IMR-90 (cell line): ENCODE measurements around the gene BTBD9. TPM values are rescaled to one million over a fixed set of nuclear protein-coding genes. Genes with fewer than 3 reads are reported as not detected.

ENCODE experiments used
- ATAC-seq: fragments of 200-7000 bp; cut with Tn5 transposase; 2 replicates; pipeline ENCODE4 v1.9.1; 2020; ENCODE audit warnings: low read depth, mild to moderate bottlenecking, moderate library complexity
- BruUV-seq: library from RNA; stranded (reverse); fragments of 400-500 nt; replicated peaks from 2 replicates; lab custom pipeline; 2021; lab: Mats Ljungman, UMichigan
- CTCF ChIA-PET: fragments of 300-600 bp; formaldehyde crosslinking; extraction: SDS; loops from one replicate; lab custom pipeline; 2021; ENCODE audit warnings: antibody characterized with exemption; lab: Yijun Ruan, JAX
- POLR2A ChIA-PET: fragments of 300-600 bp; sonication (Branson Sonifier 250); formaldehyde crosslinking; loops from one replicate; lab custom pipeline; 2022; ENCODE audit warnings: antibody characterized with exemption; ENCODE audit not compliant: unreplicated experiment; lab: Charles Lee
- DNase-seq: peaks from one replicate; pipeline ENCODE4 v3.0.0; 2013
- H2AFZ ChIP-seq: replicated peaks from 2 replicates; pipeline ENCODE3; 2013; ENCODE audit warnings: low read length, mild to moderate bottlenecking; ENCODE audit not compliant: poor library complexity
- H2AK5ac ChIP-seq: 2 replicates; pipeline ENCODE4 v1.6.1; 2013; ENCODE audit warnings: low read depth, low read length, inconsistent platforms
- H2AK9ac ChIP-seq: replicated peaks from 2 replicates; pipeline ENCODE3; 2013; ENCODE audit warnings: mild to moderate bottlenecking, low read depth, low read length, moderate library complexity; ENCODE audit not compliant: poor library complexity
- H2BK120ac ChIP-seq: 2 replicates; pipeline ENCODE4 v1.6.1; 2013; ENCODE audit warnings: low read depth, low read length, inconsistent platforms
- H2BK15ac ChIP-seq: 3 replicates; pipeline ENCODE4 v1.6.1; 2013; ENCODE audit warnings: low read depth, low read length, inconsistent platforms
- H2BK20ac ChIP-seq: 2 replicates; pipeline ENCODE4 v1.6.1; 2013; ENCODE audit warnings: low read depth, mild to moderate bottlenecking, inconsistent platforms, low read length, moderate library complexity
- H2BK5ac ChIP-seq: 2 replicates; pipeline ENCODE4 v1.6.1; 2013; ENCODE audit warnings: mild to moderate bottlenecking, low read depth, low read length, inconsistent platforms; ENCODE audit not compliant: poor library complexity, severe bottlenecking
- H3K14ac ChIP-seq: replicated peaks from 2 replicates; pipeline ENCODE4 v1.6.1; 2013; ENCODE audit warnings: low read depth, low read length, inconsistent platforms
- H3K18ac ChIP-seq: 2 replicates; pipeline ENCODE4 v1.6.1; 2013; ENCODE audit warnings: low read depth, low read length, control low read depth
- H3K23ac ChIP-seq: 2 replicates; pipeline ENCODE4 v1.6.1; 2013; ENCODE audit warnings: low read depth, low read length, inconsistent platforms
- H3K27ac ChIP-seq: 2 replicates; pipeline ENCODE4 v1.5.1; 2013; ENCODE audit warnings: mild to moderate bottlenecking, control low read depth, low read length; ENCODE audit not compliant: insufficient read depth
- H3K27me3 ChIP-seq: 2 replicates; pipeline ENCODE4 v1.6.1; 2013; ENCODE audit warnings: low read length; ENCODE audit not compliant: control insufficient read depth, insufficient read depth
- H3K36me3 ChIP-seq: 2 replicates; pipeline ENCODE4 v1.6.1; 2013; ENCODE audit warnings: low read length, mixed read lengths; ENCODE audit not compliant: control insufficient read depth, insufficient read depth
- H3K4ac ChIP-seq: 2 replicates; pipeline ENCODE4 v1.6.1; 2013; ENCODE audit warnings: low read depth, low read length, inconsistent platforms
- H3K4me1 ChIP-seq: 2 replicates; pipeline ENCODE4 v1.6.1; 2013; ENCODE audit warnings: low read length, mixed read lengths; ENCODE audit not compliant: control insufficient read depth, insufficient read depth
- H3K4me2 ChIP-seq: 2 replicates; pipeline ENCODE4 v1.6.1; 2013; ENCODE audit warnings: low read depth, mild to moderate bottlenecking, control low read depth, low read length, moderate library complexity
- H3K4me3 ChIP-seq: 2 replicates; pipeline ENCODE4 v1.5.1; 2013; ENCODE audit warnings: low read depth, mild to moderate bottlenecking, control low read depth, low read length, moderate library complexity; ENCODE audit not compliant: insufficient read depth
- H3K56ac ChIP-seq: 2 replicates; pipeline ENCODE4 v1.6.1; 2013; ENCODE audit warnings: low read length, inconsistent platforms; ENCODE audit not compliant: insufficient read depth; ENCODE audit errors: extremely low read depth
- H3K79me1 ChIP-seq, 2 experiments: 2 replicates each; pipeline ENCODE4 v1.6.1; 2013; ENCODE audit warnings: low read length in 2 of 2, inconsistent platforms in 1 of 2, low read depth in 1 of 2
- H3K9ac ChIP-seq: 2 replicates; pipeline ENCODE4 v1.6.1; 2013; ENCODE audit warnings: low read depth, low read length, control low read depth
- H3K9me1 ChIP-seq: 2 replicates; pipeline ENCODE4 v1.6.1; 2013; ENCODE audit warnings: low read length, inconsistent platforms; ENCODE audit not compliant: insufficient read depth
- H3K9me3 ChIP-seq: 2 replicates; pipeline ENCODE4 v1.6.1; 2013; ENCODE audit warnings: low read length; ENCODE audit not compliant: control insufficient read depth, insufficient read depth
- H4K20me1 ChIP-seq: 2 replicates; pipeline ENCODE4 v1.6.1; 2013; ENCODE audit warnings: low read length, inconsistent platforms; ENCODE audit not compliant: insufficient read depth
- H4K5ac ChIP-seq: 2 replicates; pipeline ENCODE4 v1.6.1; 2013; ENCODE audit warnings: mild to moderate bottlenecking, low read depth, low read length, control low read depth
- H4K8ac ChIP-seq, 2 experiments: 2 replicates each; pipeline ENCODE4 v1.6.1; 2013; ENCODE audit warnings: low read depth in 2 of 2, low read length in 2 of 2, control low read depth in 1 of 2, inconsistent platforms in 1 of 2
- H4K91ac ChIP-seq: 2 replicates; pipeline ENCODE4 v1.6.1; 2013; ENCODE audit warnings: low read depth, low read length, inconsistent platforms; ENCODE audit not compliant: insufficient read depth
- BHLHE40 ChIP-seq: fragments of 150-350 bp; IDR thresholded peaks from 2 replicates; pipeline ENCODE4 v1.6.1; 2016; ENCODE audit warnings: mild to moderate bottlenecking, low read depth, low read length
- CEBPB ChIP-seq: IDR thresholded peaks from 2 replicates; pipeline ENCODE4 v1.6.1; 2012; ENCODE audit warnings: low read depth, low read length, improper control_type of control experiment
- CHD1 ChIP-seq: IDR thresholded peaks from 2 replicates; pipeline ENCODE4 v1.6.1; 2012; ENCODE audit warnings: low read depth, low read length, improper control_type of control experiment
- FOS ChIP-seq: fragments of 150-350 bp; IDR thresholded peaks from 2 replicates; pipeline ENCODE4 v1.6.1; 2016; ENCODE audit warnings: low read depth, low read length
- MAFK ChIP-seq: IDR thresholded peaks from 2 replicates; pipeline ENCODE4 v1.6.1; 2012; ENCODE audit warnings: low read depth, low read length, improper control_type of control experiment
- MXI1 ChIP-seq: IDR thresholded peaks from 2 replicates; pipeline ENCODE4 v1.6.1; 2012; ENCODE audit warnings: low read depth, mild to moderate bottlenecking, low read length, moderate library complexity, borderline replicate concordance
- NFE2L2 ChIP-seq: fragments of 150-350 bp; IDR thresholded peaks from 2 replicates; pipeline ENCODE4 v1.6.1; 2016; ENCODE audit warnings: low read depth, mild to moderate bottlenecking, low read length
- POLR2A ChIP-seq: IDR thresholded peaks from 2 replicates; pipeline ENCODE4 v1.6.1; 2012; ENCODE audit warnings: mild to moderate bottlenecking, low read depth, low read length
- RAD21 ChIP-seq: IDR thresholded peaks from 2 replicates; pipeline ENCODE4 v1.6.1; 2012; ENCODE audit warnings: low read length, improper control_type of control experiment
- RCOR1 ChIP-seq: IDR thresholded peaks from 2 replicates; pipeline ENCODE4 v1.6.1; 2012; ENCODE audit warnings: mild to moderate bottlenecking, low read length, improper control_type of control experiment; ENCODE audit not compliant: insufficient replicate concordance
- RFX5 ChIP-seq: IDR thresholded peaks from 2 replicates; pipeline ENCODE4 v1.8.0; 2012; ENCODE audit warnings: low read depth, mild to moderate bottlenecking, low read length, moderate library complexity
- SMC3 ChIP-seq: fragments of 150-350 bp; IDR thresholded peaks from 2 replicates; pipeline ENCODE4 v1.6.1; 2016; ENCODE audit warnings: low read depth, mild to moderate bottlenecking, antibody characterized with exemption, low read length, moderate library complexity
- USF2 ChIP-seq: fragments of 150-350 bp; IDR thresholded peaks from 2 replicates; pipeline ENCODE4 v1.6.1; 2017; ENCODE audit warnings: mild to moderate bottlenecking, antibody characterized with exemption, low read length, low read depth
- WGBS, 2 experiments: methylation state at CpG; one replicate each; pipeline versions ENCODE4 v1.1.5 to v1.1.7; 2013; ENCODE audit warnings: missing lambda C conversion rate in 2 of 2; ENCODE audit not compliant: insufficient read length in 1 of 2; ENCODE audit errors: extremely low coverage in 2 of 2; 5-methylcytosine and 5-hydroxymethylcytosine counted together
- dilution Hi-C: fragments of 300-500 bp; cut with HindIII; formaldehyde crosslinking; loops from one replicate; pipeline ENCODE4 v1.14.3; 2018; ENCODE audit warnings: low sequenced_read_pairs; ENCODE audit not compliant: unreplicated experiment
- in situ Hi-C: fragments of 300-500 bp; cut with MboI; formaldehyde crosslinking; loops from 3 replicates; pipeline ENCODE4 v1.14.3; 2019; ENCODE audit warnings: low sequenced_read_pairs, inconsistent platforms, mixed read lengths
- intact Hi-C: fragments of 100-400 bp; cut with micrococcal nuclease; formaldehyde crosslinking; loops from 2 replicates; pipeline ENCODE4 v1.10.0; 2022
- polyA plus RNA-seq, 3 experiments: library from polyadenylated mRNA; depleted of rRNA; stranded (reverse); fragments of >200 nt; gene quantifications; 2 replicates each; pipeline ENCODE4 v1.2.3, GENCODE V29; 2012; ENCODE audit warnings: low replicate concordance in 1 of 3
- total RNA-seq: library from RNA; depleted of rRNA; stranded (reverse); fragments of >200 nt; gene quantifications from 2 replicates; pipeline ENCODE4 v1.2.3, GENCODE V29; 2012
- TF ChIP-seq, protein P1 (sequence below): conservative IDR thresholded peaks from 2 replicates; pipeline ENCODE4 v1.5.1; 2012; ENCODE audit warnings: mild to moderate bottlenecking, low read depth, low read length, improper control_type of control experiment
- TF ChIP-seq, protein P2 (sequence below): fragments of 150-350 bp; IDR thresholded peaks from 2 replicates; pipeline ENCODE4 v1.6.1; 2016; ENCODE audit warnings: low read depth, mild to moderate bottlenecking, low read length, moderate library complexity, borderline replicate concordance

Gene BTBD9
- total and polyA plus RNA-seq, 2 of the 4 experiments (the other 2 are of a cell fraction): 4.1 to 22.0 TPM

GRCh38 chr6:38583523-38583922 is 56.2 kb downstream of the BTBD9 start:
- CTCF ChIA-PET: no interaction called here
- H4K5ac ChIP-seq: no peak overlapping the region
- no peak for DNase-seq
- H3K4me1 ChIP-seq: peaks cover 5% of the 10 kb centered on the region
- no peak overlapping the region for H3K9ac ChIP-seq
- H2AK9ac ChIP-seq: no peak overlapping the region
- POLR2A ChIA-PET: no interaction called here
- H3K9me3 ChIP-seq: no peaks in the 10 kb centered on the region
- intact Hi-C loops: no loop called here
- no peak for ATAC-seq
- H3K56ac ChIP-seq: no peak overlapping the region
- H4K8ac ChIP-seq: no peak overlapping the region
- H2AK5ac ChIP-seq: no peak overlapping the region
- H3K27ac ChIP-seq: no peak overlapping the region
- 0 out of 2 replicates have a peak, but pooled peaks cover 3% of the 10 kb centered on the region for H3K36me3 ChIP-seq
- H3K4ac ChIP-seq: no peak overlapping the region
- TF ChIP-seq FOS: no peak
- no peak for TF ChIP-seq BHLHE40
- TF ChIP-seq RFX5: no peak
- TF ChIP-seq CEBPB: no peak
- TF ChIP-seq, protein P1, sequence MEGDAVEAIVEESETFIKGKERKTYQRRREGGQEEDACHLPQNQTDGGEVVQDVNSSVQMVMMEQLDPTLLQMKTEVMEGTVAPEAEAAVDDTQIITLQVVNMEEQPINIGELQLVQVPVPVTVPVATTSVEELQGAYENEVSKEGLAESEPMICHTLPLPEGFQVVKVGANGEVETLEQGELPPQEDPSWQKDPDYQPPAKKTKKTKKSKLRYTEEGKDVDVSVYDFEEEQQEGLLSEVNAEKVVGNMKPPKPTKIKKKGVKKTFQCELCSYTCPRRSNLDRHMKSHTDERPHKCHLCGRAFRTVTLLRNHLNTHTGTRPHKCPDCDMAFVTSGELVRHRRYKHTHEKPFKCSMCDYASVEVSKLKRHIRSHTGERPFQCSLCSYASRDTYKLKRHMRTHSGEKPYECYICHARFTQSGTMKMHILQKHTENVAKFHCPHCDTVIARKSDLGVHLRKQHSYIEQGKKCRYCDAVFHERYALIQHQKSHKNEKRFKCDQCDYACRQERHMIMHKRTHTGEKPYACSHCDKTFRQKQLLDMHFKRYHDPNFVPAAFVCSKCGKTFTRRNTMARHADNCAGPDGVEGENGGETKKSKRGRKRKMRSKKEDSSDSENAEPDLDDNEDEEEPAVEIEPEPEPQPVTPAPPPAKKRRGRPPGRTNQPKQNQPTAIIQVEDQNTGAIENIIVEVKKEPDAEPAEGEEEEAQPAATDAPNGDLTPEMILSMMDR: no peak
- TF ChIP-seq POLR2A: no peak
- no peak for TF ChIP-seq MXI1
- TF ChIP-seq RCOR1: no peak
- TF ChIP-seq CHD1: no peak
- no peak for TF ChIP-seq SMC3
- TF ChIP-seq MAFK: no peak
- TF ChIP-seq USF2: no peak
- TF ChIP-seq NFE2L2: no peak
- no peak for TF ChIP-seq RAD21
- TF ChIP-seq, protein P2, sequence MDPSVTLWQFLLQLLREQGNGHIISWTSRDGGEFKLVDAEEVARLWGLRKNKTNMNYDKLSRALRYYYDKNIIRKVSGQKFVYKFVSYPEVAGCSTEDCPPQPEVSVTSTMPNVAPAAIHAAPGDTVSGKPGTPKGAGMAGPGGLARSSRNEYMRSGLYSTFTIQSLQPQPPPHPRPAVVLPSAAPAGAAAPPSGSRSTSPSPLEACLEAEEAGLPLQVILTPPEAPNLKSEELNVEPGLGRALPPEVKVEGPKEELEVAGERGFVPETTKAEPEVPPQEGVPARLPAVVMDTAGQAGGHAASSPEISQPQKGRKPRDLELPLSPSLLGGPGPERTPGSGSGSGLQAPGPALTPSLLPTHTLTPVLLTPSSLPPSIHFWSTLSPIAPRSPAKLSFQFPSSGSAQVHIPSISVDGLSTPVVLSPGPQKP: no peak
- H2AFZ ChIP-seq: no peak overlapping the region
- no peaks in the 10 kb centered on the region for H3K27me3 ChIP-seq
- H4K20me1 ChIP-seq: no peaks in the 10 kb centered on the region
- no peaks in the 10 kb centered on the region; a peak in 1 of 4 replicates for H3K79me1 ChIP-seq
- no peak overlapping the region for H4K91ac ChIP-seq
- BruUV-seq: no TSS peak
- no peak overlapping the region for H3K4me3 ChIP-seq
- H3K18ac ChIP-seq: no peak overlapping the region
- H2BK20ac ChIP-seq: no peak overlapping the region
- H2BK15ac ChIP-seq: no peak overlapping the region
- H2BK5ac ChIP-seq: no peak overlapping the region
- H2BK120ac ChIP-seq: no peak overlapping the region
- H3K9me1 ChIP-seq: peaks cover 7% of the 10 kb centered on the region
- in situ Hi-C loops: no loop called here
- no CpG with 5 or more reads among the region's 1 CpG for WGBS, 2 experiments
- dilution Hi-C loops: no loop called here
- no peak overlapping the region for H3K4me2 ChIP-seq
- no peak overlapping the region for H3K23ac ChIP-seq
- H3K14ac ChIP-seq: no peak overlapping the region
